AML-193 (cell line): ENCODE data around the gene PLPPR3.

Experiments
- DNase-seq, 2 experiments: peaks; one replicate each; lab custom pipeline; 2025; lab: John Stamatoyannopoulos, UW

PLPPR3 gene

GRCh38 chr19:808423-808775 lies 13.4 kb downstream of the PLPPR3 start:
- no peak for DNase-seq

GRCh38 chr19:807627-808422 lies 13.9 kb downstream of the PLPPR3 start:
- no peak for DNase-seq

GRCh38 chr19:806815-807421 lies 14.8 kb downstream of the PLPPR3 start:
- DNase-seq: no peak

GRCh38 chr19:805600-806550 lies 15.9 kb downstream of the PLPPR3 start:
- DNase-seq: no peak

- DNase-seq: no peak
These were observed 16.6 kb downstream of the PLPPR3 start for GRCh38 chr19:805166-805551.

- DNase-seq: no peak
These were observed 17.2 kb downstream of the PLPPR3 start for GRCh38 chr19:804419-805165.

GRCh38 chr19:803686-804418 lies 17.9 kb downstream of the PLPPR3 start:
- DNase-seq: no peak

GRCh38 chr19:803099-803561 lies 18.6 kb downstream of the PLPPR3 start:
- no peak for DNase-seq

- no peak for DNase-seq
These were observed 19.2 kb downstream of the PLPPR3 start for GRCh38 chr19:802498-803098.

- DNase-seq: no peak
These were observed 19.8 kb downstream of the PLPPR3 start for GRCh38 chr19:801861-802497.

GRCh38 chr19:801030-801860 lies 20.5 kb downstream of the PLPPR3 start:
- no peak for DNase-seq

- DNase-seq: no peak
These were observed 21.3 kb downstream of the PLPPR3 start for GRCh38 chr19:800360-801029.

GRCh38 chr19:799076-799881 lies 22.5 kb downstream of the PLPPR3 start:
- DNase-seq: peak; percentile 25 to 27

GRCh38 chr19:798415-799075 lies 23.2 kb downstream of the PLPPR3 start:
- no peak for DNase-seq

- peak; percentile 68 to 81 for DNase-seq
These were observed 24.0 kb downstream of the PLPPR3 start for GRCh38 chr19:797528-798414.
